GM10248 (cell line): ENCODE results near the gene UNC5C.

Experiments
- CTCF ChIA-PET: fragments of 300-600 bp; sonication (Branson Sonifier 250); formaldehyde crosslinking; extraction: SDS; loops from one replicate; lab custom pipeline; 2021; ENCODE audit warnings: antibody characterized with exemption; lab: Yijun Ruan, JAX
- POLR2A ChIA-PET: fragments of 350-650 bp; sonication (Branson Sonifier 250); formaldehyde crosslinking; extraction: SDS; loops from one replicate; lab custom pipeline; 2020; ENCODE audit warnings: antibody characterized with exemption; lab: Yijun Ruan, JAX
- DNase-seq: peaks from one replicate; pipeline ENCODE4 v3.0.0; 2012; ENCODE audit errors: extremely low spot score
- TF ChIP-seq, protein P1 (sequence below): IDR thresholded peaks from 2 replicates; pipeline ENCODE4 v1.5.1; 2012; ENCODE audit warnings: mild to moderate bottlenecking, low read depth; ENCODE audit errors: extremely low read depth, missing control alignments, control extremely low read depth

The UNC5C gene

GRCh38 chr4:95507561-95507960 lies 41.2 kb downstream of the UNC5C start:
- TF ChIP-seq, protein P1, sequence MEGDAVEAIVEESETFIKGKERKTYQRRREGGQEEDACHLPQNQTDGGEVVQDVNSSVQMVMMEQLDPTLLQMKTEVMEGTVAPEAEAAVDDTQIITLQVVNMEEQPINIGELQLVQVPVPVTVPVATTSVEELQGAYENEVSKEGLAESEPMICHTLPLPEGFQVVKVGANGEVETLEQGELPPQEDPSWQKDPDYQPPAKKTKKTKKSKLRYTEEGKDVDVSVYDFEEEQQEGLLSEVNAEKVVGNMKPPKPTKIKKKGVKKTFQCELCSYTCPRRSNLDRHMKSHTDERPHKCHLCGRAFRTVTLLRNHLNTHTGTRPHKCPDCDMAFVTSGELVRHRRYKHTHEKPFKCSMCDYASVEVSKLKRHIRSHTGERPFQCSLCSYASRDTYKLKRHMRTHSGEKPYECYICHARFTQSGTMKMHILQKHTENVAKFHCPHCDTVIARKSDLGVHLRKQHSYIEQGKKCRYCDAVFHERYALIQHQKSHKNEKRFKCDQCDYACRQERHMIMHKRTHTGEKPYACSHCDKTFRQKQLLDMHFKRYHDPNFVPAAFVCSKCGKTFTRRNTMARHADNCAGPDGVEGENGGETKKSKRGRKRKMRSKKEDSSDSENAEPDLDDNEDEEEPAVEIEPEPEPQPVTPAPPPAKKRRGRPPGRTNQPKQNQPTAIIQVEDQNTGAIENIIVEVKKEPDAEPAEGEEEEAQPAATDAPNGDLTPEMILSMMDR = no peak
- DNase-seq = no peak
- CTCF ChIA-PET = no interaction called here
- POLR2A ChIA-PET = no interaction called here

- TF ChIP-seq, protein P1 = no peak
- ChIA-PET CTCF (no interaction called here), POLR2A (no interaction called here)
- DNase-seq = no peak
Measured at GRCh38 chr4:95507147-95507546, 41.6 kb downstream of the UNC5C start.

- ChIA-PET POLR2A (no interaction called here), CTCF (no interaction called here)
- no peak for DNase-seq
- TF ChIP-seq, protein P1 = no peak
Measured at GRCh38 chr4:95506264-95506663, 42.5 kb downstream of the UNC5C start.

- DNase-seq = no peak
- ChIA-PET POLR2A (no interaction called here), CTCF (no interaction called here)
- TF ChIP-seq, protein P1 = no peak
Measured at GRCh38 chr4:95505799-95506198, 43.0 kb downstream of the UNC5C start.

DNA sequence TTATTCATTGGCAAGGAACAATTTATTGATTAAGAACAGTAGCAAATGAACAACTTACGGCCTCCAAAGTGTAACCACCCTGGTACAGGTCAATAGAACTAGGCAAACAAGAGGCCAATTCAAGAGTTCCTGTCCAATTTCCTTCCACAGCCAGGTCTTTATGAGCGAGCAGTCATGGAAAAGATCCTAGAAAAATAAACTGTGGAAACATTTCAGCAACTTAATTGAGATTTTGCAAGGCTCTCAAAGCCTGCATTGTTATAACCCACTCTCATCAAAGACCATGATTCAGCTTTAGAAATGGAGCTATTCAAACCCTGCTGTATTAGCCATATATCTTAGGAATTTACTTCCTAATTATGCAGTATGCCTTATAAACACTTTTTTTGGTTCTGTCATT lies 43.6 kb downstream of the UNC5C start:
- no peak for DNase-seq
- ChIA-PET POLR2A (no interaction called here), CTCF (no interaction called here)
- TF ChIP-seq, protein P1 = no peak

DNA sequence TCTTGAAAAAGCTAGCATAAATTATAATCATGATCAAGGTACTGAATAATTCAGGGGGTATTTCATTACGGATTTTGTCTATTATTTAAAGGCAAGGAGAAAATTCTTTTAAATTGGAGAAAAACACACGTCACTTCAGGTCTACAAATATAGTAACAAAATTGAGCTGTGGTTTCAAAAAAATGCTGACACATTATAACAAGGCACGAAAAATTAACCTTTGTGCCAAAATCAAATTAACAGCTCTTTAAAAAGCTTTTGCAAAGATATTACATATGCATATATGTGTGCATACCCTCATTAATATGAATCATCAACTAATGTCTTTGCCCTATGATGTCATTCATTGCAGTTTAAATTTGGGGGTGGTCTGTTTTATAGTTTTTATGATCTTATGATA lies 44.3 kb downstream of the UNC5C start:
- POLR2A ChIA-PET = no interaction called here
- CTCF ChIA-PET = interaction anchor here (0.6 kb wide), 1 partner anchor 783 kb away, joined by 3 read pairs; no protein-coding TSS in a partner anchor
- TF ChIP-seq, protein P1 = no peak
- DNase-seq = no peak

DNA sequence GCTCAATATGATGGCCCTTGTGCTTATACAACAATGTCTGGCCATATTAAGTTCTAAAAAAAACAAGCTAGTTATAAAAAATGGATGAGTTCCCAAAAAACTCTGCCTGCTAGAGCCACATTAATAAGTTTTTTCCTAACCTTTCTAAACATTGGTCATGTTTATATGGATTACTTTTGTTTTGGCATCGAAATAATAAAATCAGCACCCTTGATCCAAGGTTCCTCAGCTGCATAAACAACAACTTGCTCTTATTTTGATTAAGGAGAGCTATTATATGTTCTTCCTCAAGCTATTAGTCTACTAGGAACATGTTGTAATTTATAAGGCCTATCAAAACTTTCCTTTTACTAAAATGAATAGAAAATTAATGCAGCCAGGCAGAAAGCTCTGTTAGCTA lies 48.4 kb downstream of the UNC5C start:
- no peak for DNase-seq
- TF ChIP-seq, protein P1 = no peak
- CTCF ChIA-PET = no interaction called here
- POLR2A ChIA-PET = no interaction called here
